HCT116 (cell line): ENCODE measurements around the gene ENTHD1. TPM values are rescaled to one million over a fixed set of nuclear protein-coding genes. Genes with fewer than 3 reads are reported as not detected.

Source experiments
- ATAC-seq: fragments of 200-7000 bp; cut with Tn5 transposase; 2 replicates; pipeline ENCODE4 v1.9.1; 2020; ENCODE audit warnings: mild to moderate bottlenecking, moderate library complexity
- Bru-seq: library from RNA; stranded (reverse); fragments of 400-500 nt; gene quantifications from one replicate; lab custom pipeline; 2021; lab: Mats Ljungman, UMichigan
- BruChase-seq, 2 experiments: library from RNA; stranded (reverse); fragments of 400-500 nt; gene quantifications; one replicate each; lab custom pipeline; 2021; lab: Mats Ljungman, UMichigan
- BruUV-seq: library from RNA; stranded (reverse); fragments of 400-500 nt; replicated peaks from 2 replicates; lab custom pipeline; 2021; lab: Mats Ljungman, UMichigan
- CTCF ChIA-PET: fragments of 300-600 bp; sonication (Branson Sonifier 250); formaldehyde crosslinking; loops from one replicate; lab custom pipeline; 2021; ENCODE audit warnings: antibody characterized with exemption; lab: Charles Lee
- POLR2A ChIA-PET: fragments of 300-600, 350-600 bp; sonication (Branson Sonifier 250); formaldehyde crosslinking; loops from one replicate; lab custom pipeline; 2021; ENCODE audit warnings: antibody characterized with exemption; lab: Charles Lee
- RAD21 ChIA-PET, 2 experiments: fragments of 300-600 bp; sonication (Branson Sonifier 250); formaldehyde crosslinking; loops; one replicate each; lab custom pipeline; 2023; ENCODE audit warnings: low total read pairs in 2 of 2; ENCODE audit not compliant: uncharacterized antibody in 2 of 2, unreplicated experiment in 2 of 2, low non-redundant PET in 1 of 2; lab: Charles Lee
- DNase-seq: peaks from one replicate; pipeline ENCODE4 v3.0.0-alpha.2; 2010; ENCODE audit warnings: low read depth, low spot score
- H2AFZ ChIP-seq: fragments of 200-600 bp; shearing (Covaris generic), sonication (generic); 2 replicates; pipeline ENCODE4 v1.6.1; 2017; ENCODE audit warnings: low read depth, mixed run types, mixed read lengths, antibody characterized with exemption, low read length; ENCODE audit not compliant: poor library complexity, severe bottlenecking
- H3K27ac ChIP-seq: 2 replicates; pipeline ENCODE4 v1.5.1; 2012; ENCODE audit warnings: low read depth, low read length
- H3K27me3 ChIP-seq: fragments of 200-600 bp; sonication (generic); 2 replicates; pipeline ENCODE4 v1.6.1; 2016; ENCODE audit warnings: mixed run types, low read length, mixed read lengths; ENCODE audit not compliant: insufficient read depth
- H3K36me3 ChIP-seq, 2 experiments: fragments of 200-500 bp in 1 of 2; fragments of 200-600 bp in 1 of 2; sonication (Bioruptor generic) in 1 of 2; sonication (generic) in 1 of 2; 2 replicates each; pipeline versions ENCODE4 v1.5.1 to v1.6.1; 2014 to 2016; ENCODE audit warnings: low read length in 2 of 2, inconsistent platforms in 1 of 2, mixed read lengths in 1 of 2, mixed run types in 1 of 2; ENCODE audit not compliant: insufficient read depth in 2 of 2, control insufficient read depth in 1 of 2
- H3K4me1 ChIP-seq, 2 experiments: fragments of 200-600 bp in 1 of 2; sonication (generic) in 1 of 2; 2 replicates each; pipeline versions ENCODE4 v1.5.1 to v1.6.1; 2012 to 2017; ENCODE audit warnings: low read length in 2 of 2, inconsistent platforms in 1 of 2, mild to moderate bottlenecking in 1 of 2, mixed read lengths in 1 of 2, mixed run types in 1 of 2, moderate library complexity in 1 of 2; ENCODE audit not compliant: insufficient read depth in 2 of 2, control insufficient read depth in 1 of 2
- H3K4me2 ChIP-seq: fragments of 200-600 bp; sonication (generic); 2 replicates; pipeline ENCODE4 v1.6.1; 2017; ENCODE audit warnings: mixed run types, low read length, mixed read lengths
- H3K4me3 ChIP-seq, 2 experiments: fragments of 200-600 bp in 1 of 2; sonication (generic) in 1 of 2; replicated peaks in 1 of 2; 2 replicates each; pipeline ENCODE4 v1.5.1; 2011 to 2016; ENCODE audit warnings: low read length in 2 of 2, control low read depth in 1 of 2, low read depth in 1 of 2, mild to moderate bottlenecking in 1 of 2, mixed read lengths in 1 of 2, mixed run types in 1 of 2
- H3K79me2 ChIP-seq: fragments of 200-600 bp; sonication (generic); 2 replicates; pipeline ENCODE4 v1.6.1; 2017; ENCODE audit warnings: mild to moderate bottlenecking, mixed run types, low read length, moderate library complexity, mixed read lengths; ENCODE audit not compliant: insufficient read depth
- H3K9ac ChIP-seq: fragments of 200-600 bp; sonication (generic); 2 replicates; pipeline ENCODE4 v1.6.1; 2016; ENCODE audit warnings: low read length, mixed read lengths
- H3K9me2 ChIP-seq: fragments of 200-600 bp; sonication (generic), shearing (Covaris generic); 2 replicates; pipeline ENCODE4 v1.6.1; 2017; ENCODE audit warnings: mixed run types, mild to moderate bottlenecking, moderate library complexity; ENCODE audit not compliant: insufficient read depth
- H3K9me3 ChIP-seq, 2 experiments: fragments of 200-500 bp in 1 of 2; fragments of 200-600 bp in 1 of 2; sonication (Bioruptor generic) in 1 of 2; sonication (generic) in 1 of 2; 2 replicates each; pipeline ENCODE4 v1.6.1; 2014 to 2017; ENCODE audit warnings: low read length in 2 of 2, mixed read lengths in 2 of 2, inconsistent platforms in 1 of 2, low read depth in 1 of 2, mild to moderate bottlenecking in 1 of 2, mixed run types in 1 of 2, moderate library complexity in 1 of 2; ENCODE audit not compliant: control insufficient read depth in 1 of 2, insufficient read depth in 1 of 2
- H4K20me1 ChIP-seq: fragments of 200-600 bp; sonication (generic), shearing (Covaris generic); 2 replicates; pipeline ENCODE4 v1.6.1; 2017; ENCODE audit warnings: mixed run types, mild to moderate bottlenecking, moderate library complexity; ENCODE audit not compliant: insufficient read depth
- ATF3 ChIP-seq: IDR thresholded peaks from 2 replicates; pipeline ENCODE4 v1.6.1; 2012
- CBX3 ChIP-seq: IDR thresholded peaks from 2 replicates; pipeline ENCODE4 v1.6.1; 2012; ENCODE audit warnings: low read depth
- CEBPB ChIP-seq: IDR thresholded peaks from 2 replicates; pipeline ENCODE4 v1.6.1; 2012; ENCODE audit warnings: low read depth
- EGR1 ChIP-seq: IDR thresholded peaks from 2 replicates; pipeline ENCODE4 v1.6.1; 2012; ENCODE audit warnings: low read depth
- EZH2 ChIP-seq: fragments of 200-600 bp; sonication (generic); IDR thresholded peaks from 2 replicates; pipeline ENCODE4 v1.6.1; 2017; ENCODE audit warnings: antibody characterized with exemption, mixed run types
- EZH2phosphoT487 ChIP-seq: fragments of 200-600 bp; IDR thresholded peaks from 2 replicates; pipeline ENCODE4 v1.6.1; 2018; ENCODE audit warnings: antibody characterized with exemption, borderline replicate concordance
- JUND ChIP-seq: IDR thresholded peaks from 2 replicates; pipeline ENCODE4 v1.6.1; 2012
- POLR2A ChIP-seq: IDR thresholded peaks from 2 replicates; pipeline ENCODE4 v1.7.0; 2011; ENCODE audit warnings: borderline replicate concordance; ENCODE audit not compliant: insufficient read depth, insufficient read length; ENCODE audit errors: extremely low read depth
- POLR2AphosphoS5 ChIP-seq: IDR thresholded peaks from 2 replicates; pipeline ENCODE4 v1.6.1; 2011; ENCODE audit warnings: mild to moderate bottlenecking, low read depth, low read length, moderate library complexity
- REST ChIP-seq: IDR thresholded peaks from 2 replicates; pipeline ENCODE4 v1.6.1; 2012; ENCODE audit warnings: low read depth
- SP1 ChIP-seq: IDR thresholded peaks from 2 replicates; pipeline ENCODE4 v1.6.1; 2012; ENCODE audit warnings: low read depth
- TCF7L2 ChIP-seq: IDR thresholded peaks from 2 replicates; pipeline ENCODE4 v1.7.0; 2011; ENCODE audit warnings: borderline replicate concordance, inconsistent platforms; ENCODE audit not compliant: insufficient read depth, insufficient read length; ENCODE audit errors: extremely low read depth
- YY1 ChIP-seq: IDR thresholded peaks from 2 replicates; pipeline ENCODE4 v1.6.1; 2011; ENCODE audit warnings: low read length, low read depth, moderate library complexity, mild to moderate bottlenecking; ENCODE audit not compliant: insufficient replicate concordance; ENCODE audit errors: extremely low read depth
- ZBTB33 ChIP-seq: IDR thresholded peaks from 2 replicates; pipeline ENCODE4 v1.6.1; 2011; ENCODE audit warnings: mild to moderate bottlenecking, low read length, moderate library complexity; ENCODE audit not compliant: insufficient replicate concordance; ENCODE audit errors: extremely low read depth
- ZFX ChIP-seq: fragments of 450-650 bp; IDR thresholded peaks from 2 replicates; pipeline ENCODE4 v1.6.1; 2017
- ZNF274 ChIP-seq: fragments of 200-500 bp; sonication (Bioruptor generic); IDR thresholded peaks from 2 replicates; pipeline ENCODE4 v1.6.1; 2014; ENCODE audit warnings: mild to moderate bottlenecking, low read depth, low read length, inconsistent platforms
- intact Hi-C: fragments of 100-400 bp; cut with micrococcal nuclease; formaldehyde crosslinking; loops from 2 replicates; pipeline ENCODE4 v1.10.0; 2022
- long read RNA-seq: library from polyadenylated mRNA; unstranded; transcript quantifications from one replicate; pipeline ENCODE4 v2.0.0, GENCODE V29; 2021; ENCODE audit not compliant: unreplicated experiment
- polyA plus RNA-seq: library from polyadenylated mRNA; unstranded; fragments of >200 nt; gene quantifications from 2 replicates; pipeline ENCODE4 v1.2.1, GENCODE V29; 2012; ENCODE audit warnings: missing spikeins
- total RNA-seq: library from RNA; stranded (reverse); gene quantifications from one replicate; pipeline ENCODE4 v1.2.1, GENCODE V29; 2021; ENCODE audit not compliant: unreplicated experiment

ENTHD1 gene
- total RNA-seq = not detected
- not detected in 2 replicates for polyA plus RNA-seq
- percentile 1 among the genes with signal in this experiment for Bru-seq, nascent RNA
- BruChase-seq, experiment 1, labeled RNA remaining after a 6-hour chase = not detected
- not detected for BruChase-seq, experiment 2, labeled RNA remaining after a 2-hour chase
- long read RNA-seq = 0 reads

GRCh38 chr22:39893526-39893925 is at the start of gene ENTHD1:
Gene ENTHD1, minus strand, starts transcription at chr22:39893760. Its CDS starts 6,012 bp downstream, at chr22:39887748.
- H2AFZ ChIP-seq = no peak within 1 kb of the TSS
- no peaks in the 10 kb centered on the region for H3K4me1 ChIP-seq
- no peak within 1 kb of the TSS for H3K27ac ChIP-seq
- H3K9me3 ChIP-seq = no peaks in the 10 kb centered on the region
- TF ChIP-seq TCF7L2 (no peak), POLR2AphosphoS5 (no peak), EZH2phosphoT487 (no peak), EGR1 (no peak), CEBPB (no peak), ZBTB33 (no peak), ATF3 (no peak), POLR2A (no peak), YY1 (no peak), ZNF274 (no peak), REST (no peak), ZFX (no peak), JUND (no peak), CBX3 (no peak), EZH2 (no peak), SP1 (no peak)
- TF ChIP-seq, all 23 proteins: peak for 0
- Histone ChIP-seq H3K36me3 (no peaks in the 10 kb centered on the region), H3K4me3 (no peak within 1 kb of the TSS), H3K9ac (no peak within 1 kb of the TSS), H3K9me2 (no peaks in the 10 kb centered on the region), H3K79me2 (no peaks in the 10 kb centered on the region), H3K27me3 (peaks cover 55% of the 10 kb centered on the region), H4K20me1 (no peaks in the 10 kb centered on the region), H3K4me2 (no peak within 1 kb of the TSS)
- RAD21 ChIA-PET = no interaction called here
- no TSS peak for BruUV-seq
- POLR2A ChIA-PET = no interaction called here
- intact Hi-C loops = no loop called here
- CTCF ChIA-PET = no interaction called here
- no peak for ATAC-seq
- DNase-seq = no peak
